Brain microvascular endothelial cell (primary cell): Measurements from ENCODE around the gene RHBDL1.

Experiments used
- DNase-seq: peaks from one replicate; pipeline ENCODE4 v3.0.0-alpha.2; 2020
- H3K27ac ChIP-seq: fragments of 250-450 bp; sonication (Bioruptor Pico); 2 replicates; pipeline ENCODE4 v1.5.1; 2020; ENCODE audit warnings: mild to moderate bottlenecking, moderate library complexity
- H3K27me3 ChIP-seq: fragments of 250-450 bp; sonication (Bioruptor Pico); replicated peaks from 2 replicates; pipeline ENCODE4 v1.5.1; 2020; ENCODE audit warnings: mild to moderate bottlenecking
- H3K36me3 ChIP-seq: fragments of 250-450 bp; sonication (Bioruptor Pico); replicated peaks from 2 replicates; pipeline ENCODE4 v1.5.1; 2020; ENCODE audit warnings: mild to moderate bottlenecking
- H3K4me3 ChIP-seq: 2 replicates; pipeline ENCODE4 v1.5.1; 2011; ENCODE audit warnings: low read depth, mild to moderate bottlenecking, control low read depth, low read length, moderate library complexity
- in situ Hi-C: cut with HindIII; loops from 2 replicates; pipeline ENCODE4 v1.10.0; 2017; ENCODE audit warnings: low sequenced_read_pairs, low pct_ligation_motif_present
- TF ChIP-seq, protein P1 (sequence below): IDR thresholded peaks from 2 replicates; pipeline ENCODE4 v1.5.1; 2011; ENCODE audit warnings: low read depth, mild to moderate bottlenecking, moderate library complexity, low read length, control low read depth, inconsistent platforms; ENCODE audit errors: missing control alignments

The RHBDL1 gene

GRCh38 chr16:674968-675883 lies at the start of gene RHBDL1:
RHBDL1 (plus strand) TSS chr16:675671; CDS start chr16:675791, 120 bp downstream.
- in situ Hi-C loops, result no loop called here
- H3K36me3 ChIP-seq, result peaks cover 39% of the 10 kb centered on the region
- peak within 1 kb of the TSS; percentile 40 for H3K4me3 ChIP-seq
- DNase-seq, result peak; percentile 34
- TF ChIP-seq, protein P1, sequence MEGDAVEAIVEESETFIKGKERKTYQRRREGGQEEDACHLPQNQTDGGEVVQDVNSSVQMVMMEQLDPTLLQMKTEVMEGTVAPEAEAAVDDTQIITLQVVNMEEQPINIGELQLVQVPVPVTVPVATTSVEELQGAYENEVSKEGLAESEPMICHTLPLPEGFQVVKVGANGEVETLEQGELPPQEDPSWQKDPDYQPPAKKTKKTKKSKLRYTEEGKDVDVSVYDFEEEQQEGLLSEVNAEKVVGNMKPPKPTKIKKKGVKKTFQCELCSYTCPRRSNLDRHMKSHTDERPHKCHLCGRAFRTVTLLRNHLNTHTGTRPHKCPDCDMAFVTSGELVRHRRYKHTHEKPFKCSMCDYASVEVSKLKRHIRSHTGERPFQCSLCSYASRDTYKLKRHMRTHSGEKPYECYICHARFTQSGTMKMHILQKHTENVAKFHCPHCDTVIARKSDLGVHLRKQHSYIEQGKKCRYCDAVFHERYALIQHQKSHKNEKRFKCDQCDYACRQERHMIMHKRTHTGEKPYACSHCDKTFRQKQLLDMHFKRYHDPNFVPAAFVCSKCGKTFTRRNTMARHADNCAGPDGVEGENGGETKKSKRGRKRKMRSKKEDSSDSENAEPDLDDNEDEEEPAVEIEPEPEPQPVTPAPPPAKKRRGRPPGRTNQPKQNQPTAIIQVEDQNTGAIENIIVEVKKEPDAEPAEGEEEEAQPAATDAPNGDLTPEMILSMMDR, result no peak
- H3K27ac ChIP-seq, result no peak within 1 kb of the TSS
- no peaks in the 10 kb centered on the region for H3K27me3 ChIP-seq

GRCh38 chr16:625977-626765 lies 49.3 kb upstream of the RHBDL1 start:
- Histone ChIP-seq H3K4me3 (no peak overlapping the region), H3K27me3 (no peaks in the 10 kb centered on the region), H3K36me3 (peaks cover 6% of the 10 kb centered on the region), H3K27ac (peak overlapping the region; percentile 65)
- TF ChIP-seq, protein P1, result no peak
- in situ Hi-C loops, result no loop called here
- no peak for DNase-seq

GRCh38 chr16:626787-627453 lies 48.6 kb upstream of the RHBDL1 start:
- TF ChIP-seq, protein P1, result no peak
- no peak overlapping the region for H3K4me3 ChIP-seq
- peaks cover 6% of the 10 kb centered on the region for H3K36me3 ChIP-seq
- H3K27ac ChIP-seq, result peak overlapping the region; percentile 65
- no peaks in the 10 kb centered on the region for H3K27me3 ChIP-seq
- in situ Hi-C loops, result no loop called here
- DNase-seq, result peak; percentile 96

DNA sequence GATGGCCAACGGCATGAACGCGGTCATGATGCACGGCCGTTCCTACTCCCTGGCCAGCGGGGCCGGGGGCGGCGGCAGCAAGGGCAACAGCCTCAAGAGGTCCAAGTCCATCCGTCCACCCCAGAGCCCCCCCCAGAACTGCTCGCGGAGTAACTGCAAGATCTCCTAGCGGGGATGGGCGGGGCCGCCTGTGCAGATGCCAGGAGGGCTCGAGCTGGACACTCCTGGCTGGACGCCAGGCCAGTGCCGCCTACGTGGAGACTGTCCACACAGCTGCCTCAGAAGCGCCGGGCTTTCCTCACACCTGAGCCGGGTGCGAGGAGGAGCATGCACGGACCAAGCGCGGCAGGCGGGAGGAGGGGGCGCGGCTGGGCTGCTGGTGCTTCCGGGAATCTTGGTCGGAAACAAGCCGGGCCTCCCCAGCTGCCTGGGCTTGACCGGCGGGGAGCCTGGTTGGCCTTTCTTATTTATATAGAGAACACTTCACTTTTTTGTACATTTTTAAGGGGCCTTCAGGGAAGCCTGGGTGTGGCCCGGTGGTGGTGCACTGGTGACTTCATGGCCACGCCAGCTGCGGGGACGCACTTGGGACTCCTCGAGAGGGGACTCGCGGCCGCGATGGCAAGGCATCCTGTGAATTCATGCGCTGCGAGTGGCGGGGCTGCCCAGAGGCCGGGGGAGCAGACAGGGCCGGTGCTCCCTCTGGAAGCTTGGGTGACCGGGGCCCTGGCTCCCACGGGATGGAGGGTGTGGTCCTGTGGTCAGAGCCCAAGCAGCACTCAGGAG lies 47.8 kb upstream of the RHBDL1 start:
- DNase-seq, result no peak
- no peak overlapping the region for H3K4me3 ChIP-seq
- peaks cover 6% of the 10 kb centered on the region for H3K36me3 ChIP-seq
- TF ChIP-seq, protein P1, result no peak
- no peak overlapping the region for H3K27ac ChIP-seq
- in situ Hi-C loops, result no loop called here
- H3K27me3 ChIP-seq, result no peaks in the 10 kb centered on the region
